ENCODE measurements around the gene SUN5.

Gene SUN5

DNA sequence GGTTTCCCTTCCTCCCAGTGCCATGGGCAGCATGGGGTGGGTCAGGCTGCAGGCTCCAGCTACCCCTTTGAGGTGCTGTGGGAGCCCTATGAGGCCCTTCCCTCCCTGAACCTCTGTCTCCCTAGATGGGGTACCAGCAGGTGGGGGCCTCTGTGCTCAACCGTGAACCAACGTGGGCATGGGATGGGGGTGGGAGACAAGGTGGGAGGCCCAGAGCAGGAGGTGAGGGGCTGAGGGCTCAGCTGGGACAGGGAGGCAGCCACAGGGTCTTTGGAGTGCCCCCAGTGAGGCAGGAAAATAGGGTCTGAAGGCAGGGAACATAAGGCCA lies 33.3 kb downstream of the SUN5 start:
- TF ChIP-seq, protein P1, sequence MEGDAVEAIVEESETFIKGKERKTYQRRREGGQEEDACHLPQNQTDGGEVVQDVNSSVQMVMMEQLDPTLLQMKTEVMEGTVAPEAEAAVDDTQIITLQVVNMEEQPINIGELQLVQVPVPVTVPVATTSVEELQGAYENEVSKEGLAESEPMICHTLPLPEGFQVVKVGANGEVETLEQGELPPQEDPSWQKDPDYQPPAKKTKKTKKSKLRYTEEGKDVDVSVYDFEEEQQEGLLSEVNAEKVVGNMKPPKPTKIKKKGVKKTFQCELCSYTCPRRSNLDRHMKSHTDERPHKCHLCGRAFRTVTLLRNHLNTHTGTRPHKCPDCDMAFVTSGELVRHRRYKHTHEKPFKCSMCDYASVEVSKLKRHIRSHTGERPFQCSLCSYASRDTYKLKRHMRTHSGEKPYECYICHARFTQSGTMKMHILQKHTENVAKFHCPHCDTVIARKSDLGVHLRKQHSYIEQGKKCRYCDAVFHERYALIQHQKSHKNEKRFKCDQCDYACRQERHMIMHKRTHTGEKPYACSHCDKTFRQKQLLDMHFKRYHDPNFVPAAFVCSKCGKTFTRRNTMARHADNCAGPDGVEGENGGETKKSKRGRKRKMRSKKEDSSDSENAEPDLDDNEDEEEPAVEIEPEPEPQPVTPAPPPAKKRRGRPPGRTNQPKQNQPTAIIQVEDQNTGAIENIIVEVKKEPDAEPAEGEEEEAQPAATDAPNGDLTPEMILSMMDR (IDR thresholded peaks at IDR 0.05; ENCODE audit: low read depth, low read length, missing control alignments): no peak
- DNase-seq (ENCODE audit: extremely low read depth, low read depth): no peak
- no peak overlapping the region for H3K4me3 ChIP-seq (replicated peaks; ENCODE audit: low read depth, low read length)

DNA sequence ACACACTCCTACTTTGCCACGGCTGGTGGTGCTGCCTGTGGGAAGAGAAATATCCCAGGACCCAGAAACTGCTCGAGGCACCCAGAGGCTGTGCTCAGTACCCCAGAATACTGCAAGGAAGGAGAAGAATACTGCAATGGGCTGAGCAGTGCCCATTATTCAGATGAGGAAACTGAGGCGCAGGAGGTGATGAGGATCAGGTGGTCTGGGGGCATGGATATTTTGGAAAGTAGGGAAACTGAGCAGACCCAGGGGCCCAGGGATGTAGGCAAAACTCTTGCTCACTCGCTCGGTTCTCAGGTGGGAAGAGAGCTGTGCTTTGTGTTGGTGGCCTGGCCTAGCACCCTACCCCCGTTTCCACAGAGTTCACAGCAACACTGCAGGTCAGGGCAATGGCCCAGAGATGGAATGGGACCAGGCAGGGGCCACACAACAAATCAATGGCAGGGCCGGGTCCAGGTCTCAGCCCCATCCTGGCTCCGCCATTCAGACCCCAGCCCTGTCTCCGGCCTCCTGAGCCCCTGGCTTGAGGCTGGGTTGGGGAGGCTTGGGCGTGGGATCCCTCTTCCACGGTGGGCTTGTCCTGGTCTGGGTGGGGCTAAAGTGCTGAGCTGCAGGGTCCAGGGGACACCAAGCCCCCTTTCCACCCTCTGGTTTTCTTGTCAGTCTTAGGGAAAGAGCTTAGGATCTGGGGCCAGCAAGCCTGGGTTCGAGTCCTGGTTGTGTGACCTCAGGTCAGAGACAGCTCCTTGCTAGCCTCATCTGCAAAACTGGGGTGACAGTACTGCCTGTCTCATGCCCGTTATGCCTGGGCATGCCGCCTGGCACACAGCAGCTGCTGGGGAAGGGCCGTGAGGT lies 33.9 kb downstream of the SUN5 start:
- no peak overlapping the region for H3K4me3 ChIP-seq (replicated peaks; ENCODE audit: low read depth, low read length)
- no peak for DNase-seq (ENCODE audit: extremely low read depth, low read depth)
- TF ChIP-seq, protein P1 (IDR thresholded peaks at IDR 0.05; ENCODE audit: low read depth, low read length, missing control alignments): no peak

DNA sequence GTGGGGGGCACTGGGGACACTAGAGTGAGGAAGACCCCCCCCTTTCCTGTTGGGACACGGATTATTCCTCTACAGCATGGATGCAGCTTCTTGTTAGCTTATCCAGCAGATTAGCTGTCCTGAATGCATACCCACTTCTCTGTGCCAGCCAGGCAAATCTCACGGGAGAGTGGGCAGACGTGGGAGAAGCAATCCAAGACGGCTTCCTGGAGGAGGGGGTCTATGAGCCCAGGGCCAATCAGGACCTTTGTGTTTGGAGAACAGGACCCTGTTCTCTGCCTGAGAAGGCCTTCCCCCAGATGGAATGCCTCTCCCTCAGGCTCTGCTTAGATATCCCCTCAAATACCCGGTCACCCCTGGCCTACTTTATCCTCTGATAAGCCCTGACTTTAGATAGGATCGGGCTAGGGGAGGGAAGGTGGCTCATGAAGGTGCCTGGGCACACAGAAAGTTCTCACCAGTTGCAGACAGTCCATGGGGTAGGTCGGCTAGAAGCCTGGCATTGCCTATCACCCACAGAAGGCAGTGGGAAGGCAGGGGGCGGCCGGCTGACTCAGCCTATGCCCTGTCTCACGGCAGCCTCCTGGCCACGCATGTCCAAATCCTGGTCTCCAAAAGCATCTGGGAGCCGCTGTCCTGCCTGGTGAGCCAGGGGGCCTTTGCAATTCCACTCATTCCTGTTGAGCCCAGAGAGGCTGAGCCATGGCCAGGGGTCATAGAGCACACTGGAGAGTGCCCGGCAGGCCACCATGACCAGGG lies 34.7 kb downstream of the SUN5 start:
- no peak overlapping the region for H3K4me3 ChIP-seq (replicated peaks; ENCODE audit: low read depth, low read length)
- TF ChIP-seq, protein P1 (IDR thresholded peaks at IDR 0.05; ENCODE audit: low read depth, low read length, missing control alignments): no peak
- DNase-seq (ENCODE audit: extremely low read depth, low read depth): no peak

DNA sequence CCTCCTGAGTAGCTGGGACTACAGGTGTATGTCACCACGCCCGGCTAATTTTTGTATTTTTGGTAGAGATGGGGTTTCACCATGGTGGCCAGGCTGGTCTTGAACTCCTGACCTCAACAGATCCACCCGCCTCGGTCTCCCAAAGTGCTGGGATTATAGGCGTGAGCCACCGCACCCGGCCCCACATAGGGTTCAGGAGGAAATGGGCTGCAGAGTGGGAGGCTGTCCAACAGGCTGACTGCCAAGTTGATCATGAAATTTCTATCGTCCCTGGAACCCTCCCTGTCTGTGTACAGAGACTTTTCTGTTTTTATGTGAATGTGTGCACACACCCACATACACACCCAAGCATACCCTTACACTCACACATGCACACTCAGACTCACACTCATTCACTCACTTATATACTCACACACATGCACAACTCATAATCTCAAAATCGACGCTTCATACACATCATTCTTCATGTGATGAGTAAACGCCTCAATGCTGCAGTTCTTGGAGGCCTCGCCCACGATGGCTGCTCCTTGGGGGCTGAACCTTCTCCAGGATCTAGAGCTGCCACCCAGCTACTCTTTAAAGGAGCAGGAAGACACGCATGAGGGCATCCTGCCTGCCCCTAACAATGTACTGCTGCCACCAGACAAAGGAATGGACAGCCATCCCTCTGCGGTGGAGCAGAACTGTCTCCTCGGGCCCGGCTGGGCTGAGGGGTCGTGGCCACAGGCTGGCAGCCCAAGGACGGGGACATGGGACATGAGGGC lies 35.6 kb downstream of the SUN5 start:
- TF ChIP-seq, protein P1 (IDR thresholded peaks at IDR 0.05; ENCODE audit: low read depth, low read length, missing control alignments): no peak
- H3K4me3 ChIP-seq (replicated peaks; ENCODE audit: low read depth, low read length): no peak overlapping the region
- no peak for DNase-seq (ENCODE audit: extremely low read depth, low read depth)

DNA sequence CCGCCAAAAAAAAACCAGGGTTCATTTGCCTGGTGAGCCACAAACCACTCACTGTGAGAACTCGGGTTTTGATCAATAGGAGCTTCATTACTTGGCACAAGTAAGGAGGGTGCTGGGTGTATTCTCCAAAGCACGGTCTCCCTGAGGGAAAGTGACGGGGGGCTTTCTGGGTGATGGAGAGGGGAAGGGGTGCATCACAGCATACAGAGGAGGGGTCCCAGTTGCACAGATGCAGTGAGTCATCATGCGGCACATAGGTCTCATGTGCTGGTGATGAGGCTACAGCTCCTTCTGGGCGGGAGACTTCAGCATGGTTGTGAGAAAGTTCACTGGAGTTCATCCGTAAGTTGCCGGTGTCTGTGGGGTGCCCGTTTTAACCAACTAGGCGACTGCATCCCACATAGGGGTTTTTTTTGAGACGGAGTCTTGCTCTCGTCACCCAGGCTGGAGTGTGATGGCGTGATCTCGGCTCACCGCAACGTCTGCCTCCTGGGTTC lies 36.2 kb downstream of the SUN5 start:
- TF ChIP-seq, protein P1 (IDR thresholded peaks at IDR 0.05; ENCODE audit: low read depth, low read length, missing control alignments): no peak
- H3K4me3 ChIP-seq (replicated peaks; ENCODE audit: low read depth, low read length): no peak overlapping the region
- no peak for DNase-seq (ENCODE audit: extremely low read depth, low read depth)

DNA sequence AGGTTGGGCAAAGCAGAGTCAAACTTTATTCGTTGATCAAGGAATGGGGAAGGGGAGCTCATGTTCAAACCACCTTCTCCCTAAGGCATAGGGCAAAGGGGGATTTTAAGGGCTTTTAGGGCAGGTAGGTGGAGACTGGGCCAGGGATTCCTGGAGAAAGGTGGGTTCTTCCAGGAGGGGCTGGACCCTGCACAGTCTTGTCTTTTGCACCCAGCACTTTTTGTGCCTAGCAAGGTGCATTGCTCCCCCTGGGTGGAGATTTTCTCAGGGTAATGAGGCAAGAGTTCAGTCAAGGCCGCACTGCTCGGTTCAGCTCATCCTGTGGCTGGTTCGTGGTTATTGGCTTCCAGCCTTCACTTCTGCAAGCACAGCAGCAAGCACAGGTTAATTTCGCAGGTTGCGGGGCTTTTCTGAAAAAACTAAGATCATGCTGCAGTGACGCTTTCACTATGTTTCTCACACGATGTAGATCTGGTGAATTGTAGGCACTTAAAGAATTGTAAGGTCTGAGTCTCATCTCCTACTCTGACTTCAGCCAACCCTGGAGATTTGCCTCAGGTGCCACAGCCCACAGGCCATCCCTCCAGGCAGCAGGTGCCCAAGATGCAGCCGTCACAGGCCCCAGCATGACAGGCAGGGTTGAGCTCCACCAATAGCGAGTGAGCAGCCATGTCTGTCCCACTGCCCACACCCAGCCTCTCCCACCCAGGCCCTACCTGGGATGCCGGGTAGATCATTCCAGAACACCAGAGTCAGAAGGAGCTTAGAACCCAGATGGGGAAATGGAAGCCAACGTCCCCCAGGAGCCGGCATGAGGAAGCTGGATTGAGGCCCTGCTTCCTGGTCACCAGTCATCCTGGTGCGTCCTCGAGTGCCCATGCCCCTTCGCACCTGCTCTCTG lies 37.1 kb downstream of the SUN5 start:
- DNase-seq (ENCODE audit: extremely low read depth, low read depth): no peak
- no peak overlapping the region for H3K4me3 ChIP-seq (replicated peaks; ENCODE audit: low read depth, low read length)
- TF ChIP-seq, protein P1 (IDR thresholded peaks at IDR 0.05; ENCODE audit: low read depth, low read length, missing control alignments): no peak
